HepG2 (cell line): ENCODE results near the gene NFX1. TPM values are rescaled to one million over a fixed set of nuclear protein-coding genes. Genes with fewer than 3 reads are reported as not detected.

Experiments used
- ATAC-seq: fragments of 200-7000 bp; cut with Tn5 transposase; 3 replicates; pipeline ENCODE4 v1.9.1; 2020; ENCODE audit warnings: mild to moderate bottlenecking, moderate library complexity
- BruUV-seq: library from RNA; stranded (reverse); fragments of 400-500 nt; replicated peaks from 2 replicates; lab custom pipeline; 2021; lab: Mats Ljungman, UMichigan
- CTCF ChIA-PET: fragments of 300-600 bp; formaldehyde crosslinking; extraction: SDS; loops from one replicate; lab custom pipeline; 2021; ENCODE audit warnings: low total read pairs, inconsistent platforms, low intra/inter-chr PET ratio; lab: Yijun Ruan, JAX
- POLR2A ChIA-PET: fragments of 350-600 bp; sonication (Branson Sonifier 250); formaldehyde crosslinking; loops from one replicate; lab custom pipeline; 2020; ENCODE audit warnings: antibody characterized with exemption, inconsistent platforms; lab: Yijun Ruan, JAX
- DNase-seq: peaks from one replicate; pipeline ENCODE4 v3.0.0-alpha.2; 2015; ENCODE audit warnings: low spot score
- FAIRE-seq: peaks from 3 replicates; lab custom pipeline; 2011; peaks lifted over from hg19 to GRCh38; lab: Jason Lieb, UNC
- H2AFZ ChIP-seq: one replicate; pipeline ENCODE4 v1.6.1; 2011; ENCODE audit warnings: low read length, inconsistent platforms
- H3K27ac ChIP-seq: fragments of 300-600 bp; 3 replicates; pipeline ENCODE4 v1.8.0; 2011; ENCODE audit warnings: mixed run types, mild to moderate bottlenecking, mixed read lengths, low read length, inconsistent platforms; ENCODE audit not compliant: insufficient read depth; ENCODE audit errors: extremely low read length
- H3K27me3 ChIP-seq, 2 experiments: fragments of 200-600 bp in 1 of 2; 2 replicates in 1 of 2; 3 replicates in 1 of 2; pipeline versions ENCODE4 v1.6.0 to v1.8.0; 2011; ENCODE audit warnings: low read length in 2 of 2, mild to moderate bottlenecking in 2 of 2, moderate library complexity in 2 of 2, inconsistent platforms in 1 of 2; ENCODE audit not compliant: insufficient read depth in 2 of 2, control insufficient read depth in 1 of 2
- H3K36me3 ChIP-seq, 2 experiments: fragments of 200-600 bp in 1 of 2; replicated peaks in 1 of 2; 2 replicates in 1 of 2; 3 replicates in 1 of 2; pipeline versions ENCODE4 v1.5.1 to v1.8.0; 2011; ENCODE audit warnings: low read length in 2 of 2, inconsistent platforms in 1 of 2; ENCODE audit not compliant: insufficient read depth in 2 of 2, control insufficient read depth in 1 of 2
- H3K4me1 ChIP-seq: 2 replicates; pipeline ENCODE4 v1.5.1; 2012; ENCODE audit warnings: low read length, inconsistent platforms; ENCODE audit not compliant: insufficient read depth
- H3K4me2 ChIP-seq: 2 replicates; pipeline ENCODE4 v1.6.0; 2011; ENCODE audit warnings: low read depth, low read length, inconsistent platforms
- H3K4me3 ChIP-seq, 3 experiments: fragments of 200-600 bp in 1 of 3; sonication (generic), shearing (Covaris generic) in 1 of 3; replicated peaks in 1 of 3; 2 replicates each; pipeline ENCODE4 v1.5.1; 2011 to 2016; ENCODE audit warnings: low read length in 3 of 3, inconsistent platforms in 2 of 3, low read depth in 2 of 3, mild to moderate bottlenecking in 2 of 3, control low read depth in 1 of 3, mixed read lengths in 1 of 3; ENCODE audit not compliant: insufficient read depth in 1 of 3
- H3K79me2 ChIP-seq: one replicate; pipeline ENCODE4 v1.6.1; 2011; ENCODE audit warnings: low read length, inconsistent platforms; ENCODE audit not compliant: insufficient read depth
- H3K9ac ChIP-seq: 2 replicates; pipeline ENCODE4 v1.6.0; 2011; ENCODE audit warnings: mild to moderate bottlenecking, low read depth, low read length, inconsistent platforms; ENCODE audit not compliant: insufficient read depth
- H3K9me3 ChIP-seq: 2 replicates; pipeline ENCODE4 v1.5.1; 2012; ENCODE audit warnings: mild to moderate bottlenecking, low read length
- H4K20me1 ChIP-seq: 2 replicates; pipeline ENCODE4 v1.6.0; 2011; ENCODE audit warnings: inconsistent platforms, mild to moderate bottlenecking, low read length, moderate library complexity; ENCODE audit not compliant: insufficient read depth
- AHDC1 ChIP-seq: sonication (generic); formaldehyde crosslinking; IDR thresholded peaks from 2 replicates; pipeline ENCODE4 v1.5.1; 2020; ENCODE audit warnings: mild to moderate bottlenecking, missing genetic modification reagents, borderline replicate concordance
- CHD4 ChIP-seq: fragments of 200-600 bp; sonication (generic); IDR thresholded peaks from 2 replicates; pipeline ENCODE4 v1.7.0; 2017; ENCODE audit warnings: mild to moderate bottlenecking, low read length, borderline replicate concordance
- HBP1 ChIP-seq: IDR thresholded peaks from 2 replicates; pipeline ENCODE4 v1.6.1; 2016; ENCODE audit warnings: low read depth, control low read depth
- NCOA5 ChIP-seq: sonication (generic); formaldehyde crosslinking; IDR thresholded peaks from 2 replicates; pipeline ENCODE4 v1.4.0; 2020; ENCODE audit warnings: missing genetic modification reagents
- RAD21 ChIP-seq: fragments of 450-650 bp; formaldehyde crosslinking; IDR thresholded peaks from 2 replicates; pipeline ENCODE4 v1.5.0; 2020; ENCODE audit warnings: mild to moderate bottlenecking
- RORA ChIP-seq: sonication (generic); formaldehyde crosslinking; IDR thresholded peaks from 2 replicates; pipeline ENCODE4 v1.5.0; 2020; ENCODE audit warnings: mild to moderate bottlenecking, missing genetic modification reagents, moderate library complexity
- RXRB ChIP-seq: IDR thresholded peaks from 2 replicates; pipeline ENCODE4 v1.6.1; 2016; ENCODE audit warnings: borderline replicate concordance, missing genetic modification reagents, missing compliant biosample characterization
- SNAPC2 ChIP-seq: sonication (generic); formaldehyde crosslinking; IDR thresholded peaks from 2 replicates; pipeline ENCODE4 v1.8.1; 2022; ENCODE audit warnings: mild to moderate bottlenecking, missing genetic modification reagents
- SOX5 ChIP-seq: IDR thresholded peaks from 2 replicates; pipeline ENCODE4 v1.6.1; 2016; ENCODE audit warnings: borderline replicate concordance
- ZFP90 ChIP-seq: sonication (generic); formaldehyde crosslinking; IDR thresholded peaks from 2 replicates; pipeline ENCODE4 v1.8.0; 2022; ENCODE audit warnings: missing genetic modification reagents, mild to moderate bottlenecking, inconsistent platforms, borderline replicate concordance
- ZNF225 ChIP-seq: sonication (generic); formaldehyde crosslinking; IDR thresholded peaks from 2 replicates; pipeline ENCODE4 v1.4.0; 2020; ENCODE audit warnings: mild to moderate bottlenecking, missing genetic modification reagents
- ZNF770 ChIP-seq: sonication (generic); formaldehyde crosslinking; IDR thresholded peaks from 2 replicates; pipeline ENCODE4 v1.5.0; 2020; ENCODE audit warnings: mild to moderate bottlenecking, missing genetic modification reagents
- ZNF790 ChIP-seq: sonication (generic); formaldehyde crosslinking; IDR thresholded peaks from 2 replicates; pipeline ENCODE4 v1.8.0; 2022; ENCODE audit warnings: missing genetic modification reagents, mild to moderate bottlenecking, borderline replicate concordance
- WGBS: methylation state at CpG from one replicate; pipeline ENCODE4 v1.1.6; 2017; ENCODE audit warnings: low lambda C conversion rate; 5-methylcytosine and 5-hydroxymethylcytosine counted together
- in situ Hi-C: cut with HindIII; loops from 2 replicates; pipeline ENCODE4 v1.10.0; 2017; ENCODE audit warnings: low pct_unique_long_range_greater_than_20kb; ENCODE audit not compliant: extremely low pct_ligation_motif_present
- intact Hi-C: fragments of 100-400 bp; cut with micrococcal nuclease; formaldehyde crosslinking; loops from one replicate; pipeline ENCODE4 v1.10.0; 2022; ENCODE audit not compliant: unreplicated experiment
- polyA plus RNA-seq, 8 experiments: library from polyadenylated mRNA; depleted of rRNA in 3 of 8; stranded (reverse) in 7 of 8; unstranded in 1 of 8; fragments of >200 nt; fragmentation: Illumina TruSeq in 4 of 8; extraction: Trizol in 4 of 8; gene quantifications; 2 replicates each; pipeline versions ENCODE4 v1.2.1 to v1.2.3, GENCODE V29; 2011 to 2016; ENCODE audit warnings: low read depth in 4 of 8, missing spikeins in 1 of 8, mixed read lengths in 1 of 8; ENCODE audit not compliant: insufficient read depth in 1 of 8
- total RNA-seq, 5 experiments: library from RNA; depleted of rRNA; stranded (reverse); fragments of >200 nt; fragmentation: Illumina TruSeq; extraction: Trizol; gene quantifications; 2 replicates each; pipeline ENCODE4 v1.2.3, GENCODE V29; 2016; ENCODE audit warnings: low read depth in 1 of 5

Gene NFX1
- total and polyA plus RNA-seq, 2 of the 13 experiments (the other 11 are each of a cell fraction or from before 2014, with no cell fraction given), result 23.9 to 27.5 TPM

GRCh38 chr9:33273266-33273971 lies 16.9 kb upstream of the NFX1 start:
- DNase-seq, result no peak
- Histone ChIP-seq H3K4me2 (no peak overlapping the region), H2AFZ (no peak overlapping the region), H3K27me3 (no peaks in the 10 kb centered on the region), H3K4me3 (no peak overlapping the region), H3K27ac (no peak overlapping the region), H3K79me2 (peaks cover 2% of the 10 kb centered on the region), H3K9me3 (no peaks in the 10 kb centered on the region)
- POLR2A ChIA-PET, result no interaction called here
- BruUV-seq, result no TSS peak
- 86% methylated on average over 3 of the region's 3 CpGs for WGBS
- ATAC-seq, result no peak
- intact Hi-C loops (no loop called here), in situ Hi-C loops (no loop called here)
- TF ChIP-seq NCOA5 (CRISPR knock-in tag) (no peak), CHD4 (no peak), ZNF770 (CRISPR knock-in tag) (no peak), ZNF225 (no peak), SOX5 (CRISPR knock-in tag) (no peak), SNAPC2 (CRISPR knock-in tag) (no peak), RORA (CRISPR knock-in tag) (no peak), ZFP90 (no peak), AHDC1 (CRISPR knock-in tag) (no peak), RXRB (CRISPR knock-in tag) (no peak), ZNF790 (no peak), HBP1 (CRISPR knock-in tag) (no peak), RAD21 (CRISPR knock-in tag) (no peak)
- TF ChIP-seq, all 625 proteins: peak for 0
- CTCF ChIA-PET, result no interaction called here
- H3K4me1 ChIP-seq, result no peaks in the 10 kb centered on the region
- H4K20me1 ChIP-seq, result no peaks in the 10 kb centered on the region
- FAIRE-seq, result no peak
- H3K9ac ChIP-seq, result no peak overlapping the region
- H3K36me3 ChIP-seq, result peaks cover 21 to 70% of the 10 kb centered on the region in 2 experiments
